A549 (cell line): ENCODE measurements around the gene GABRQ.

Experiments used
- CTCF ChIP-seq: fragments of >200 bp; sonication (Bioruptor Twin); formaldehyde crosslinking; IDR thresholded peaks from 3 replicates; pipeline ENCODE4 v1.5.1; 2016
- EP300 ChIP-seq, 2 experiments: fragments of >200 bp; sonication (Bioruptor Twin); formaldehyde crosslinking; IDR thresholded peaks; 2 replicates in 1 of 2; 3 replicates in 1 of 2; pipeline ENCODE4 v1.6.1; 2016 to 2017
- POLR2A ChIP-seq: IDR thresholded peaks from 2 replicates; pipeline ENCODE4 v1.6.1; 2012; ENCODE audit warnings: mild to moderate bottlenecking, low read length
- RAD21 ChIP-seq, 2 experiments: fragments of >200 bp in 1 of 2; sonication (Bioruptor Twin) in 1 of 2; formaldehyde crosslinking in 1 of 2; IDR thresholded peaks in 1 of 2; conservative IDR thresholded peaks in 1 of 2; 2 replicates in 1 of 2; 3 replicates in 1 of 2; pipeline ENCODE4 v1.6.1; 2012 to 2018; ENCODE audit warnings: inconsistent platforms in 1 of 2
- REST ChIP-seq: fragments of 200-600 bp; sonication (generic); IDR thresholded peaks from 2 replicates; pipeline ENCODE4 v1.6.1; 2016; ENCODE audit warnings: antibody characterized with exemption, mild to moderate bottlenecking, moderate library complexity

DNA sequence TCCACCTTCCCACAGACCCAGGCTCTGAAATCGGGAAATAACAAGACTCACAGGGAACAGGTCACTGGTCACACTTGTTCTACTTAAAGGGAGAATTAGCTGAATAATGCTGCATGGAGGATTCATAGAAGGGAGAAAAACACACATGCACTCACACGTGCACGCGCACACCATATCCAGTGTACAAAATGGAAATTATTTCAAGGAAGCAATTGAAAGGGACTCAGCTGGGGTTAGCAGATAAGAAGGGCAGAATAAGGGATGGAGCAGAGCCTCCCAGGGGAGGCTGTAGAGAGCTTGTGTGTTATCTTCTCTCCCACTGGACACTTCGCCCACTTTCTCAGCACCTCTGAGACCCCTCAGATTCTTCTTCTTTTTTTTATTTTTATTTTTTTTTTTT lies 10.3 kb downstream of the GABRQ start:
- TF ChIP-seq CTCF (no peak), POLR2A (no peak), EP300 (IDR thresholded peaks at IDR 0.05) (no peak), RAD21 (conservative IDR thresholded peaks at IDR 0.05 in 1 of 2, IDR thresholded peaks at IDR 0.05 in 1 of 2) (no peak), REST (no peak)
